B cell (primary cell): ENCODE data around the gene ZFP62. TPM values are rescaled to one million over a fixed set of nuclear protein-coding genes. Genes with fewer than 3 reads are reported as not detected.

ENCODE experiments used
- ATAC-seq: fragments of 200-7000 bp; cut with Tn5 transposase; one replicate; pipeline ENCODE4 v1.10.0; 2021; ENCODE audit warnings: low read depth, mild to moderate bottlenecking, moderate number of reproducible peaks, moderate library complexity
- CTCF ChIA-PET: fragments of 350-600 bp; sonication (Branson Sonifier 250); formaldehyde crosslinking; loops from one replicate; lab custom pipeline; 2021; ENCODE audit warnings: antibody characterized with exemption, inconsistent platforms; lab: Charles Lee
- POLR2A ChIA-PET: fragments of 350-600 bp; sonication (Branson Sonifier 250); formaldehyde crosslinking; loops from one replicate; lab custom pipeline; 2021; ENCODE audit warnings: antibody characterized with exemption; lab: Charles Lee
- DNase-seq: peaks from one replicate; pipeline ENCODE4 v3.0.0; 2013
- H2AFZ ChIP-seq: 2 replicates; pipeline ENCODE4 v1.6.1; 2012; ENCODE audit warnings: mild to moderate bottlenecking, low read depth, low read length; ENCODE audit not compliant: insufficient read depth, poor library complexity, severe bottlenecking
- H3K27ac ChIP-seq, 2 donors: 1 replicate in 1 of 2; 2 replicates in 1 of 2; pipeline ENCODE4 v1.5.1; 2012 to 2013; ENCODE audit warnings: low read length in 2 of 2, mild to moderate bottlenecking in 2 of 2, moderate library complexity in 1 of 2
- H3K27me3 ChIP-seq, 4 experiments: fragments of 200-600 bp in 1 of 4; sonication (generic) in 1 of 4; replicated peaks in 1 of 4; 1 replicate in 2 of 4; 2 replicates in 2 of 4; pipeline versions ENCODE4 v1.6.1 to v1.7.0; 2013 to 2016; ENCODE audit warnings: low read length in 3 of 4, mild to moderate bottlenecking in 2 of 4, mixed read lengths in 1 of 4, moderate library complexity in 1 of 4; ENCODE audit not compliant: insufficient read depth in 4 of 4, control insufficient read depth in 3 of 4; ENCODE audit errors: control extremely low read depth in 1 of 4
- H3K36me3 ChIP-seq, 2 experiments: replicated peaks in 1 of 2; 1 replicate in 1 of 2; 2 replicates in 1 of 2; pipeline versions ENCODE4 v1.6.1 to v1.7.1; 2013; ENCODE audit warnings: low read length in 1 of 2; ENCODE audit not compliant: insufficient read depth in 2 of 2, control insufficient read depth in 1 of 2; ENCODE audit errors: control extremely low read depth in 1 of 2, extremely low read depth in 1 of 2
- H3K4me1 ChIP-seq, 2 donors: fragments of 200-600 bp in 1 of 2; sonication (generic) in 1 of 2; 1 replicate in 1 of 2; 2 replicates in 1 of 2; pipeline versions ENCODE4 v1.5.1 to v1.6.1; 2013 to 2017; ENCODE audit warnings: low read length in 2 of 2; ENCODE audit not compliant: control insufficient read depth in 2 of 2, insufficient read depth in 2 of 2
- H3K4me2 ChIP-seq: replicated peaks from 2 replicates; pipeline ENCODE3; 2012; ENCODE audit warnings: mild to moderate bottlenecking, low read depth, low read length; ENCODE audit not compliant: poor library complexity, severe bottlenecking
- H3K4me3 ChIP-seq, 5 experiments: fragments of 200-600 bp in 1 of 5; sonication (generic) in 1 of 5; 1 replicate in 3 of 5; 2 replicates in 2 of 5; pipeline versions ENCODE4 v1.5.1 to v1.7.0; 2011 to 2016; ENCODE audit warnings: low read length in 4 of 5, mild to moderate bottlenecking in 4 of 5, low read depth in 2 of 5, control low read depth in 1 of 5, moderate library complexity in 1 of 5; ENCODE audit not compliant: insufficient read depth in 1 of 5; ENCODE audit errors: control extremely low read depth in 1 of 5, extremely low read depth in 1 of 5
- H3K79me2 ChIP-seq: fragments of 200-600 bp; sonication (generic); one replicate; pipeline ENCODE4 v1.6.0; 2016; ENCODE audit warnings: low read length; ENCODE audit not compliant: control insufficient read depth, insufficient read depth
- H3K9ac ChIP-seq: fragments of 200-600 bp; sonication (generic); 2 replicates; pipeline ENCODE4 v1.6.1; 2017; ENCODE audit warnings: mild to moderate bottlenecking, low read length, moderate library complexity
- H3K9me3 ChIP-seq, 3 donors: one replicate each; pipeline versions ENCODE4 v1.6.1 to v1.7.1; 2013; ENCODE audit warnings: low read length in 2 of 3; ENCODE audit not compliant: control insufficient read depth in 2 of 3, insufficient read depth in 1 of 3; ENCODE audit errors: control extremely low read depth in 1 of 3
- H4K20me1 ChIP-seq: 2 replicates; pipeline ENCODE4 v1.6.0; 2012; ENCODE audit warnings: mild to moderate bottlenecking, low read length; ENCODE audit not compliant: insufficient read depth, control insufficient read depth, poor library complexity, severe bottlenecking
- H3K27ac Mint-ChIP-seq: one replicate; pipeline ENCODE4 v1.8.0; 2021; ENCODE audit warnings: mixed read lengths
- H3K27me3 Mint-ChIP-seq: one replicate; pipeline ENCODE4 v1.8.0; 2021; ENCODE audit warnings: mixed read lengths
- H3K4me1 Mint-ChIP-seq: one replicate; pipeline ENCODE4 v1.8.0; 2021; ENCODE audit warnings: mixed read lengths
- H3K4me3 Mint-ChIP-seq: one replicate; pipeline ENCODE4 v1.8.0; 2021; ENCODE audit warnings: mixed read lengths
- H3K9me3 Mint-ChIP-seq: one replicate; pipeline ENCODE4 v1.8.0; 2022; ENCODE audit warnings: mixed read lengths; ENCODE audit not compliant: insufficient read depth
- CTCF ChIP-seq: fragments of 200-600 bp; IDR thresholded peaks from one replicate; pipeline ENCODE4 v1.8.0; 2022; ENCODE audit warnings: antibody characterized with exemption, mild to moderate bottlenecking
- EZH2 ChIP-seq: IDR thresholded peaks from 2 replicates; pipeline ENCODE4 v1.6.1; 2012; ENCODE audit warnings: borderline replicate concordance, low read depth, mild to moderate bottlenecking, moderate library complexity, low read length; ENCODE audit not compliant: insufficient read depth, poor library complexity, severe bottlenecking
- WGBS: methylation state at CpG from one replicate; pipeline ENCODE4 v1.1.5; 2013; ENCODE audit warnings: missing lambda C conversion rate; ENCODE audit not compliant: insufficient coverage; 5-methylcytosine and 5-hydroxymethylcytosine counted together
- intact Hi-C: fragments of 100-400 bp; cut with micrococcal nuclease; formaldehyde crosslinking; loops from one replicate; pipeline ENCODE4 v1.10.0; 2022
- polyA plus RNA-seq: library from polyadenylated mRNA; depleted of rRNA; stranded (reverse); fragments of >200 nt; gene quantifications from 2 replicates; pipeline ENCODE4 v1.2.3, GENCODE V29; 2012
- total RNA-seq, 2 donors: library from RNA; stranded (reverse); fragments of 120-200 nt in 1 of 2; gene quantifications; 1 replicate in 1 of 2; 2 replicates in 1 of 2; pipeline versions ENCODE4 v1.2.3 to v1.2.4, GENCODE V29; 2013 to 2022

ZFP62 gene
- total and polyA plus RNA-seq, 2 donors (not counting 1 experiment from before 2014, with no cell fraction given), result 19.1 to 61.8 TPM

GRCh38 chr5:180815293-180815917 lies 45.7 kb downstream of the ZFP62 start:
- H3K4me1 ChIP-seq, result peaks cover 39 to 51% of the 10 kb centered on the region in 2 donors
- H3K79me2 ChIP-seq, result peaks cover 10% of the 10 kb centered on the region
- Mint-ChIP-seq H3K4me1 (peaks cover 49% of the 10 kb centered on the region), H3K9me3 (no peaks in the 10 kb centered on the region), H3K4me3 (peak overlapping the region; percentile 0), H3K27me3 (no peaks in the 10 kb centered on the region), H3K27ac (no peak overlapping the region)
- TF ChIP-seq EZH2 (no peak), CTCF (no peak)
- no peaks in the 10 kb centered on the region for H3K36me3 ChIP-seq
- WGBS, result 83% methylated on average over 6 of the region's 9 CpGs
- no peak overlapping the region for H3K27ac ChIP-seq
- H4K20me1 ChIP-seq, result no peaks in the 10 kb centered on the region
- ATAC-seq, result no peak
- POLR2A ChIA-PET, result interaction anchor here (2.8 kb wide), 1 partner anchor 16 kb away, joined by 13 read pairs; no protein-coding TSS in a partner anchor
- H3K4me2 ChIP-seq, result no peak overlapping the region
- no peak overlapping the region for H2AFZ ChIP-seq
- CTCF ChIA-PET, result interaction anchor here (1.0 kb wide), 1 partner anchor 16 kb away, joined by 3 read pairs; no protein-coding TSS in a partner anchor
- intact Hi-C loops, result no loop called here
- no peak overlapping the region for H3K4me3 ChIP-seq
- no peak for DNase-seq
- H3K27me3 ChIP-seq, result no peaks in the 10 kb centered on the region
- H3K9me3 ChIP-seq, result no peaks in the 10 kb centered on the region
- H3K9ac ChIP-seq, result no peak overlapping the region

- no peaks in the 10 kb centered on the region for H3K9me3 Mint-ChIP-seq
- H3K27me3 Mint-ChIP-seq, result no peaks in the 10 kb centered on the region
- H3K27ac Mint-ChIP-seq, result peak overlapping the region; percentile 37
- DNase-seq (no peak), ATAC-seq (no peak)
- peaks cover 24% of the 10 kb centered on the region for H3K79me2 ChIP-seq
- intact Hi-C loops, result no loop called here
- CTCF ChIA-PET, result interaction anchor here (0.7 to 5.1 kb wide), 5 partner anchors 14 to 50 kb away, joined by 3 to 47 read pairs (median 6); no protein-coding TSS in a partner anchor
- WGBS, result 71% methylated on average over 3 of the region's 5 CpGs
- H3K36me3 ChIP-seq, result no peaks in the 10 kb centered on the region
- POLR2A ChIA-PET, result interaction anchor here (0.7 kb wide), 1 partner anchor 17 kb away, joined by 3 read pairs; no protein-coding TSS in a partner anchor
- no peak overlapping the region for H3K27ac ChIP-seq
- no peak overlapping the region for H3K4me3 Mint-ChIP-seq
- H3K27me3 ChIP-seq, result no peaks in the 10 kb centered on the region
- no peaks in the 10 kb centered on the region for H4K20me1 ChIP-seq
- H3K4me1 Mint-ChIP-seq, result peaks cover 56% of the 10 kb centered on the region
- no peak overlapping the region for H3K4me2 ChIP-seq
- no peak overlapping the region for H3K9ac ChIP-seq
- H2AFZ ChIP-seq, result no peak overlapping the region
- peaks cover 47 to 57% of the 10 kb centered on the region in 2 donors for H3K4me1 ChIP-seq
- TF ChIP-seq EZH2 (no peak), CTCF (no peak)
- no peaks in the 10 kb centered on the region for H3K9me3 ChIP-seq
- H3K4me3 ChIP-seq, result no peak overlapping the region
Measured at GRCh38 chr5:180813420-180813819, 47.7 kb downstream of the ZFP62 start.
